Measurements from ENCODE around the gene IRAK1.

DNA sequence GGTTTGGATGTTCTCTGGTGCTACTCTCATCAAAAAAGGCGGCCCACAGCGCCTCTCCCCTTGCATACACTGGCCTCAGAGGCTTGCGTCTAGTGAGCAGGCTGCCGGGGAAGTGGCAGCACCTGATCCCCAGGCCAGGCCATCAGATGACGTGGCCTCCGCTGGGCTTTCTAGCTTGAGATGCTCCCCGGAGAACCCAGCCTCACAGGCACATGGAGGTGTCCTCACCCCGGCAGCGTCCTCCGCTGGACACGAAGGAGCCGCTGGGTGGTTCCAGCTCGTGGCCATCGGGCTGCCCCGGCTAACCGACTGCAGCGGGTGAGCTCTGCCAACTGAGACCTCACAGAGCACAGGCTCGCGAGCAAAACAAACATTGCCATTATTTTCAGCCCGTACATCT lies 12.8 kb downstream of the IRAK1 start:
- TF ChIP-seq, protein P1, sequence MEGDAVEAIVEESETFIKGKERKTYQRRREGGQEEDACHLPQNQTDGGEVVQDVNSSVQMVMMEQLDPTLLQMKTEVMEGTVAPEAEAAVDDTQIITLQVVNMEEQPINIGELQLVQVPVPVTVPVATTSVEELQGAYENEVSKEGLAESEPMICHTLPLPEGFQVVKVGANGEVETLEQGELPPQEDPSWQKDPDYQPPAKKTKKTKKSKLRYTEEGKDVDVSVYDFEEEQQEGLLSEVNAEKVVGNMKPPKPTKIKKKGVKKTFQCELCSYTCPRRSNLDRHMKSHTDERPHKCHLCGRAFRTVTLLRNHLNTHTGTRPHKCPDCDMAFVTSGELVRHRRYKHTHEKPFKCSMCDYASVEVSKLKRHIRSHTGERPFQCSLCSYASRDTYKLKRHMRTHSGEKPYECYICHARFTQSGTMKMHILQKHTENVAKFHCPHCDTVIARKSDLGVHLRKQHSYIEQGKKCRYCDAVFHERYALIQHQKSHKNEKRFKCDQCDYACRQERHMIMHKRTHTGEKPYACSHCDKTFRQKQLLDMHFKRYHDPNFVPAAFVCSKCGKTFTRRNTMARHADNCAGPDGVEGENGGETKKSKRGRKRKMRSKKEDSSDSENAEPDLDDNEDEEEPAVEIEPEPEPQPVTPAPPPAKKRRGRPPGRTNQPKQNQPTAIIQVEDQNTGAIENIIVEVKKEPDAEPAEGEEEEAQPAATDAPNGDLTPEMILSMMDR (IDR thresholded peaks at IDR 0.05): no peak
- TF ChIP-seq POLR2A (IDR thresholded peaks at IDR 0.05): no peak
